Measurements from ENCODE around the gene PPARG.

GRCh38 chr3:12309716-12310115 is 20.8 kb downstream of the PPARG start:
- no peak for TF ChIP-seq CREM (CRISPR knock-in tag; IDR thresholded peaks at IDR 0.05)
- TF ChIP-seq, protein P1, sequence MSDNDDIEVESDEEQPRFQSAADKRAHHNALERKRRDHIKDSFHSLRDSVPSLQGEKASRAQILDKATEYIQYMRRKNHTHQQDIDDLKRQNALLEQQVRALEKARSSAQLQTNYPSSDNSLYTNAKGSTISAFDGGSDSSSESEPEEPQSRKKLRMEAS (CRISPR knock-in tag; IDR thresholded peaks at IDR 0.05): no peak
- no peak for TF ChIP-seq ATF3 (CRISPR knock-in tag; conservative IDR thresholded peaks at IDR 0.05)
- TF ChIP-seq ZNF512 (CRISPR knock-in tag; IDR thresholded peaks at IDR 0.05; ENCODE audit: borderline replicate concordance): no peak
- no peak for TF ChIP-seq CTCF (IDR thresholded peaks at IDR 0.05)
- TF ChIP-seq, protein P2, sequence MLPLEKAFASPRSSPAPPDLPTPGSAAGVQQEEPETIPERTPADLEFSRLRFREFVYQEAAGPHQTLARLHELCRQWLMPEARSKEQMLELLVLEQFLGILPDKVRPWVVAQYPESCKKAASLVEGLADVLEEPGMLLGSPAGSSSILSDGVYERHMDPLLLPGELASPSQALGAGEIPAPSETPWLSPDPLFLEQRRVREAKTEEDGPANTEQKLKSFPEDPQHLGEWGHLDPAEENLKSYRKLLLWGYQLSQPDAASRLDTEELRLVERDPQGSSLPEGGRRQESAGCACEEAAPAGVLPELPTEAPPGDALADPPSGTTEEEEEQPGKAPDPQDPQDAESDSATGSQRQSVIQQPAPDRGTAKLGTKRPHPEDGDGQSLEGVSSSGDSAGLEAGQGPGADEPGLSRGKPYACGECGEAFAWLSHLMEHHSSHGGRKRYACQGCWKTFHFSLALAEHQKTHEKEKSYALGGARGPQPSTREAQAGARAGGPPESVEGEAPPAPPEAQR (CRISPR knock-in tag; IDR thresholded peaks at IDR 0.05): no peak
- no peak for TF ChIP-seq SP1 (CRISPR knock-in tag; conservative IDR thresholded peaks at IDR 0.05)
- no peak for TF ChIP-seq TEAD4 (CRISPR knock-in tag; IDR thresholded peaks at IDR 0.05)
- TF ChIP-seq, protein P3, sequence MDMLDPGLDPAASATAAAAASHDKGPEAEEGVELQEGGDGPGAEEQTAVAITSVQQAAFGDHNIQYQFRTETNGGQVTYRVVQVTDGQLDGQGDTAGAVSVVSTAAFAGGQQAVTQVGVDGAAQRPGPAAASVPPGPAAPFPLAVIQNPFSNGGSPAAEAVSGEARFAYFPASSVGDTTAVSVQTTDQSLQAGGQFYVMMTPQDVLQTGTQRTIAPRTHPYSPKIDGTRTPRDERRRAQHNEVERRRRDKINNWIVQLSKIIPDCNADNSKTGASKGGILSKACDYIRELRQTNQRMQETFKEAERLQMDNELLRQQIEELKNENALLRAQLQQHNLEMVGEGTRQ (CRISPR knock-in tag; IDR thresholded peaks at IDR 0.05): no peak
- TF ChIP-seq PREB (CRISPR knock-in tag; IDR thresholded peaks at IDR 0.05; ENCODE audit: borderline replicate concordance): no peak
- no peak for TF ChIP-seq ZNF232 (CRISPR knock-in tag; IDR thresholded peaks at IDR 0.05)
- no peak for TF ChIP-seq FOXP1 (CRISPR knock-in tag; IDR thresholded peaks at IDR 0.05; ENCODE audit: borderline replicate concordance)
- TF ChIP-seq ZNF671 (CRISPR knock-in tag; IDR thresholded peaks at IDR 0.05): no peak
- TF ChIP-seq, protein P4, sequence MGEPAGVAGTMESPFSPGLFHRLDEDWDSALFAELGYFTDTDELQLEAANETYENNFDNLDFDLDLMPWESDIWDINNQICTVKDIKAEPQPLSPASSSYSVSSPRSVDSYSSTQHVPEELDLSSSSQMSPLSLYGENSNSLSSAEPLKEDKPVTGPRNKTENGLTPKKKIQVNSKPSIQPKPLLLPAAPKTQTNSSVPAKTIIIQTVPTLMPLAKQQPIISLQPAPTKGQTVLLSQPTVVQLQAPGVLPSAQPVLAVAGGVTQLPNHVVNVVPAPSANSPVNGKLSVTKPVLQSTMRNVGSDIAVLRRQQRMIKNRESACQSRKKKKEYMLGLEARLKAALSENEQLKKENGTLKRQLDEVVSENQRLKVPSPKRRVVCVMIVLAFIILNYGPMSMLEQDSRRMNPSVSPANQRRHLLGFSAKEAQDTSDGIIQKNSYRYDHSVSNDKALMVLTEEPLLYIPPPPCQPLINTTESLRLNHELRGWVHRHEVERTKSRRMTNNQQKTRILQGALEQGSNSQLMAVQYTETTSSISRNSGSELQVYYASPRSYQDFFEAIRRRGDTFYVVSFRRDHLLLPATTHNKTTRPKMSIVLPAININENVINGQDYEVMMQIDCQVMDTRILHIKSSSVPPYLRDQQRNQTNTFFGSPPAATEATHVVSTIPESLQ (CRISPR knock-in tag; IDR thresholded peaks at IDR 0.05): no peak
